PC-9 (cell line): Measurements from ENCODE around the gene CDHR4. TPM values are rescaled to one million over a fixed set of nuclear protein-coding genes. Genes with fewer than 3 reads are reported as not detected.

Source experiments
- BruUV-seq: library from RNA; stranded (reverse); fragments of 400-500 nt; replicated peaks from 2 replicates; lab custom pipeline; 2021; lab: Mats Ljungman, UMichigan
- CTCF ChIA-PET: fragments of 300-600 bp; sonication (Branson Sonifier 250); formaldehyde crosslinking; loops from one replicate; lab custom pipeline; 2022; ENCODE audit warnings: antibody characterized with exemption; lab: Charles Lee
- POLR2A ChIA-PET: fragments of 300-600 bp; sonication (Branson Sonifier 250); formaldehyde crosslinking; loops from one replicate; lab custom pipeline; 2022; ENCODE audit warnings: antibody characterized with exemption; ENCODE audit not compliant: unreplicated experiment; lab: Charles Lee
- DNase-seq, 2 experiments: peaks; one replicate each; pipeline versions ENCODE4 v3.0.0 to v3.0.0-alpha.2; 2015 to 2022; ENCODE audit warnings: mixed read lengths in 1 of 2
- H2AFZ ChIP-seq: fragments of 200-600 bp; sonication (generic); 2 replicates; pipeline ENCODE4 v1.8.1; 2017; ENCODE audit warnings: antibody characterized with exemption
- H3F3A ChIP-seq: fragments of 200-600 bp; sonication (generic); 2 replicates; pipeline ENCODE4 v1.8.1; 2017; ENCODE audit warnings: antibody characterized with exemption, mild to moderate bottlenecking, low read depth; ENCODE audit not compliant: insufficient read depth
- H3K27ac ChIP-seq: fragments of 200-600 bp; sonication (generic); 2 replicates; pipeline ENCODE4 v1.6.1; 2016; ENCODE audit warnings: mixed run types
- H3K27me3 ChIP-seq: fragments of 200-600 bp; sonication (generic); 2 replicates; pipeline ENCODE4 v1.6.1; 2016; ENCODE audit warnings: low read depth, mixed run types; ENCODE audit not compliant: insufficient read depth
- H3K36me3 ChIP-seq: fragments of 200-600 bp; sonication (generic); 2 replicates; pipeline ENCODE4 v1.6.1; 2016; ENCODE audit warnings: low read depth, mixed run types
- H3K4me1 ChIP-seq: fragments of 200-600 bp; sonication (generic); replicated peaks from 2 replicates; pipeline ENCODE4 v1.6.1; 2016; ENCODE audit warnings: mixed run types; ENCODE audit not compliant: insufficient read depth
- H3K4me2 ChIP-seq: fragments of 200-600 bp; sonication (generic); 2 replicates; pipeline ENCODE4 v1.6.1; 2017; ENCODE audit warnings: mixed run types
- H3K4me3 ChIP-seq: fragments of 200-600 bp; sonication (generic); 2 replicates; pipeline ENCODE4 v1.6.1; 2016; ENCODE audit warnings: mixed run types
- H3K79me2 ChIP-seq: fragments of 200-600 bp; sonication (generic); 2 replicates; pipeline ENCODE4 v1.6.1; 2017; ENCODE audit warnings: low read depth, mixed run types
- H3K9me2 ChIP-seq: fragments of 200-600 bp; sonication (generic); 2 replicates; pipeline ENCODE4 v1.8.1; 2017; ENCODE audit warnings: mild to moderate bottlenecking; ENCODE audit not compliant: insufficient read depth
- H3K9me3 ChIP-seq: fragments of 200-600 bp; sonication (generic); 2 replicates; pipeline ENCODE4 v1.8.1; 2016; ENCODE audit warnings: low read depth; ENCODE audit not compliant: insufficient read depth
- H4K20me1 ChIP-seq: fragments of 200-600 bp; sonication (generic); 2 replicates; pipeline ENCODE4 v1.8.1; 2017; ENCODE audit not compliant: insufficient read depth
- EZH2 ChIP-seq: fragments of 200-600 bp; sonication (generic); IDR thresholded peaks from 2 replicates; pipeline ENCODE4 v1.8.0; 2017; ENCODE audit warnings: antibody characterized with exemption, low read depth
- intact Hi-C: fragments of 100-400 bp; cut with micrococcal nuclease; formaldehyde crosslinking; loops from one replicate; pipeline ENCODE4 v1.10.0; 2022; ENCODE audit not compliant: unreplicated experiment
- microRNA-seq: library from miRNA; unstranded; fragments of <30 nt; microRNA quantifications from one replicate; pipeline ENCODE4 v1.2.0, GENCODE V29; 2021; ENCODE audit warnings: borderline number of aligned reads, borderline replicate concordance
- total RNA-seq: library from RNA; stranded (reverse); gene quantifications from 2 replicates; pipeline ENCODE4 v1.2.3, GENCODE V29; 2021
- TF ChIP-seq, protein P1 (sequence below): fragments of 200-600 bp; sonication (generic); conservative IDR thresholded peaks from 2 replicates; pipeline ENCODE4 v1.6.1; 2017; ENCODE audit warnings: mixed run types, antibody characterized with exemption, mild to moderate bottlenecking, moderate library complexity

The CDHR4 gene
- total RNA-seq, 1 experiment from 2014 or later, result 3.5 TPM

DNA sequence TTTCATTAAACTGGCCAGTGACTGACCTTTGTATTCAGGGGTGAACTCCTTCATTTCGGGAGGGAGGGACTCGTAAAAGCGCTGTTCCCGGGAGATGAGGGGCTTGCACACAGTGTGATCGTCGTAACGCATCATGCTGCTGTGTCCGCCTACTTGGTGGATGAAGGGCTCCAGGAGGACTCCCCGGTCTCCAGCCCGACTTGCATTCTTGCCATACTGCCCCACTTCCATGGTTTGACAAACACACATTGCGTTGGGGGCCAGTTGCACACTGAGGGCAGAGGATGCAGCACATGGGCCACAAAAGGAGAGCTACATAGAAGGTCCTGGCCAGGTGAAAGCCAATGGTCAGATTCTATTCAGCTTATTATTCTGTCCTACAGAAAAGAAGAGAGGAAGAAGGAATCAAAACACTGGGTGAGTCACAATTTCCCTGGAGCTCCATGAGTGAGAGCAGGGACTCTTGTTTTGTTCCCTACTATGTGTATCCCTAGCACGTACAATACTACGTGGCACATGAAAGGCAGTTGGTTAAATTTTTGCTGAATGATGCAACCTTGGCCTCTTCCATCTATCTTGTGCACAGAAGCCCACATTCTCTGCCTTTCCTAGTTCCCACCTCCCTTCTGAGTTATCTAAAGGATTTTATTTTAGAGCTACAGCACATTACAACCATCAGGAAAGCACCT lies 51.7 kb downstream of the CDHR4 start:
- ChIA-PET CTCF (no interaction called here), POLR2A (interaction anchor here (0.6 kb wide), 1 partner anchor 25 kb away, joined by 3 read pairs; no protein-coding TSS in a partner anchor)
- Histone ChIP-seq H2AFZ (no peak overlapping the region), H3K27me3 (no peaks in the 10 kb centered on the region), H4K20me1 (peaks cover 12% of the 10 kb centered on the region), H3K36me3 (peaks cover 5% of the 10 kb centered on the region), H3K9me3 (no peaks in the 10 kb centered on the region), H3K27ac (no peak overlapping the region), H3K4me1 (peaks cover 8% of the 10 kb centered on the region), H3K79me2 (peaks cover 11% of the 10 kb centered on the region), H3K9me2 (no peaks in the 10 kb centered on the region), H3F3A (peaks cover 10% of the 10 kb centered on the region), H3K4me3 (no peak overlapping the region), H3K4me2 (no peak overlapping the region)
- no peak for TF ChIP-seq EZH2
- TF ChIP-seq, protein P1, sequence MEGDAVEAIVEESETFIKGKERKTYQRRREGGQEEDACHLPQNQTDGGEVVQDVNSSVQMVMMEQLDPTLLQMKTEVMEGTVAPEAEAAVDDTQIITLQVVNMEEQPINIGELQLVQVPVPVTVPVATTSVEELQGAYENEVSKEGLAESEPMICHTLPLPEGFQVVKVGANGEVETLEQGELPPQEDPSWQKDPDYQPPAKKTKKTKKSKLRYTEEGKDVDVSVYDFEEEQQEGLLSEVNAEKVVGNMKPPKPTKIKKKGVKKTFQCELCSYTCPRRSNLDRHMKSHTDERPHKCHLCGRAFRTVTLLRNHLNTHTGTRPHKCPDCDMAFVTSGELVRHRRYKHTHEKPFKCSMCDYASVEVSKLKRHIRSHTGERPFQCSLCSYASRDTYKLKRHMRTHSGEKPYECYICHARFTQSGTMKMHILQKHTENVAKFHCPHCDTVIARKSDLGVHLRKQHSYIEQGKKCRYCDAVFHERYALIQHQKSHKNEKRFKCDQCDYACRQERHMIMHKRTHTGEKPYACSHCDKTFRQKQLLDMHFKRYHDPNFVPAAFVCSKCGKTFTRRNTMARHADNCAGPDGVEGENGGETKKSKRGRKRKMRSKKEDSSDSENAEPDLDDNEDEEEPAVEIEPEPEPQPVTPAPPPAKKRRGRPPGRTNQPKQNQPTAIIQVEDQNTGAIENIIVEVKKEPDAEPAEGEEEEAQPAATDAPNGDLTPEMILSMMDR, result no peak
- no TSS peak for BruUV-seq
- no peak for DNase-seq
- intact Hi-C loops, result no loop called here

DNA sequence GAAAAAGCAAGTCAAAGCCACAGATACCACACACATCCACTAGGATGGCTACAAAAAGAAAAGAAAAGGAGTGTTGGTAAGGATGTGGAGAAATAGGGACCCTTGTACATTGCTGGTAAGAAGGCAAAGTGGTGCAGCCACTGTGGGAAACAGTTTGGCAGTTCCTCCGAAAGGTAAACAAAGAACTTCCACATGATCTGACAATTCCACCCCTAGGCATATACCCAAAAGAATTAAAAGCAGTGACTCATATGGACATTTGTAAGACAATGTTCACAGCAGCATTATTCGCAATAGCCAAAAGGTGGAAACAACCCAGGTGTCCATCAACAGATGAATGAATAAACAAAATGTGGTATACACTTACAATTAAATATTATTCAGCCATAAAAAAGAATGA lies 53.7 kb downstream of the CDHR4 start:
- ChIA-PET POLR2A (no interaction called here), CTCF (no interaction called here)
- no peaks in the 10 kb centered on the region for H3K27me3 ChIP-seq
- BruUV-seq, result no TSS peak
- peaks cover 10% of the 10 kb centered on the region for H3F3A ChIP-seq
- no peak overlapping the region for H3K27ac ChIP-seq
- intact Hi-C loops, result no loop called here
- H2AFZ ChIP-seq, result no peak overlapping the region
- peaks cover 5% of the 10 kb centered on the region for H3K36me3 ChIP-seq
- H3K9me2 ChIP-seq, result no peaks in the 10 kb centered on the region
- H3K4me1 ChIP-seq, result peaks cover 8% of the 10 kb centered on the region
- H3K4me3 ChIP-seq, result no peak overlapping the region
- peaks cover 12% of the 10 kb centered on the region for H4K20me1 ChIP-seq
- no peaks in the 10 kb centered on the region for H3K9me3 ChIP-seq
- no peak overlapping the region for H3K4me2 ChIP-seq
- TF ChIP-seq, protein P1, result no peak
- TF ChIP-seq EZH2, result no peak
- peak in 1 of 2 experiments; percentile 87 for DNase-seq
- peaks cover 11% of the 10 kb centered on the region for H3K79me2 ChIP-seq

Small RNAs within 50 kb of the gene (microRNA-seq; reads per million reads assigned to microRNA genes)
- not detected for gene MIR5193

Other genes with a start within 250 kb of the CDHR4 start
- 0.23 and 0.28 TPM in 2 replicates for gene BSN, start 245.4 kb downstream of the CDHR4 start, total RNA-seq
- 131 TPM in 2 replicates for gene APEH, start 125.5 kb downstream of the CDHR4 start, total RNA-seq
- 10.4 and 16.8 TPM in 2 replicates for gene MST1, start 110.4 kb downstream of the CDHR4 start, total RNA-seq
- gene RNF123, start 110.3 kb downstream of the CDHR4 start, total RNA-seq, result 46.7 and 48.6 TPM in 2 replicates
- gene AMIGO3, start 80.2 kb downstream of the CDHR4 start, total RNA-seq, result 1.0 TPM in 1 of 2 replicates, not detected in the other
- 20.4 and 24.2 TPM in 2 replicates for gene GMPPB, start 75.9 kb downstream of the CDHR4 start, total RNA-seq
- 32.9 and 37.0 TPM in 2 replicates for gene IP6K1, start 13.3 kb downstream of the CDHR4 start, total RNA-seq
- gene INKA1, start 3.4 kb upstream of the CDHR4 start, total RNA-seq, result 0.40 TPM in 1 of 2 replicates, not detected in the other
- 48.6 and 56.5 TPM in 2 replicates for gene UBA7, start 14.1 kb upstream of the CDHR4 start, total RNA-seq
- 18.1 and 20.6 TPM in 2 replicates for gene TRAIP, start 56.7 kb upstream of the CDHR4 start, total RNA-seq
- not detected in 2 replicates for gene CAMKV, start 70.0 kb upstream of the CDHR4 start, total RNA-seq
- 84.3 and 98.3 TPM in 2 replicates for gene MST1R, start 104.0 kb upstream of the CDHR4 start, total RNA-seq
- 4.8 and 5.5 TPM in 2 replicates for gene MON1A, start 129.9 kb upstream of the CDHR4 start, total RNA-seq
- 70.2 and 72.0 TPM in 2 replicates for gene RBM6, start 140.3 kb upstream of the CDHR4 start, total RNA-seq